GM23248 (cell line): Measurements from ENCODE around the gene WEE1.

Experiments used
- EZH2 ChIP-seq: fragments of 200-600 bp; sonication (generic); IDR thresholded peaks from 2 replicates; pipeline ENCODE4 v1.6.1; 2018; ENCODE audit warnings: antibody characterized with exemption, mild to moderate bottlenecking; ENCODE audit not compliant: insufficient read depth, poor library complexity, severe bottlenecking
- EZH2phosphoT487 ChIP-seq: fragments of 200-600 bp; sonication (generic); IDR thresholded peaks from 2 replicates; pipeline ENCODE4 v1.6.1; 2018; ENCODE audit warnings: antibody characterized with exemption, moderate library complexity, mild to moderate bottlenecking, low read depth; ENCODE audit not compliant: insufficient read depth

GRCh38 chr11:9609002-9609759 lies 35.7 kb downstream of the WEE1 start:
- TF ChIP-seq EZH2, result no peak
- TF ChIP-seq EZH2phosphoT487, result no peak
